Loucy (cell line): Measurements from ENCODE around the gene KIF3B.

Experiments used
- H2AFZ ChIP-seq: fragments of 200-600 bp; sonication (generic); 2 replicates; pipeline ENCODE4 v1.6.0; 2016; ENCODE audit warnings: antibody characterized with exemption, mild to moderate bottlenecking, low read length, moderate library complexity
- H3F3A ChIP-seq: fragments of 200-600 bp; 2 replicates; pipeline ENCODE4 v1.6.0; 2016; ENCODE audit warnings: antibody characterized with exemption, low read depth, mild to moderate bottlenecking
- H3K27me3 ChIP-seq: fragments of 200-600 bp; sonication (generic); 2 replicates; pipeline ENCODE4 v1.6.1; 2014; ENCODE audit warnings: low read length, mild to moderate bottlenecking; ENCODE audit not compliant: insufficient read depth, poor library complexity, severe bottlenecking
- H3K36me3 ChIP-seq: fragments of 200-600 bp; sonication (generic); 2 replicates; pipeline ENCODE4 v1.6.1; 2016; ENCODE audit warnings: low read length; ENCODE audit not compliant: insufficient read depth
- H3K4me1 ChIP-seq: fragments of 200-600 bp; sonication (generic); 2 replicates; pipeline ENCODE4 v1.5.1; 2014; ENCODE audit warnings: low read length, mild to moderate bottlenecking; ENCODE audit not compliant: insufficient read depth, poor library complexity, severe bottlenecking
- H3K4me2 ChIP-seq: fragments of 200-600 bp; sonication (generic); 2 replicates; pipeline ENCODE4 v1.6.0; 2014; ENCODE audit warnings: antibody characterized with exemption, low read length, low read depth, mild to moderate bottlenecking; ENCODE audit not compliant: poor library complexity, severe bottlenecking
- H3K4me3 ChIP-seq: fragments of 200-600 bp; sonication (generic); 2 replicates; pipeline ENCODE4 v1.5.1; 2014; ENCODE audit warnings: low read length, mild to moderate bottlenecking, mixed read lengths; ENCODE audit not compliant: poor library complexity, severe bottlenecking
- H3K79me2 ChIP-seq: fragments of 200-600 bp; sonication (generic); 2 replicates; pipeline ENCODE4 v1.6.1; 2014; ENCODE audit warnings: low read length; ENCODE audit not compliant: insufficient read depth
- H3K9ac ChIP-seq: fragments of 200-600 bp; sonication (generic); 2 replicates; pipeline ENCODE4 v1.6.0; 2014; ENCODE audit warnings: mild to moderate bottlenecking, low read depth, low read length, moderate library complexity; ENCODE audit not compliant: poor library complexity, severe bottlenecking
- H3K9me2 ChIP-seq: fragments of 200-600 bp; sonication (generic); replicated peaks from 2 replicates; pipeline ENCODE4 v1.6.1; 2016; ENCODE audit warnings: low read depth, low read length, mixed read lengths
- H3K9me3 ChIP-seq: fragments of 200-600 bp; sonication (generic); 2 replicates; pipeline ENCODE4 v1.6.1; 2014; ENCODE audit warnings: mild to moderate bottlenecking, antibody characterized with exemption, low read length, low read depth; ENCODE audit not compliant: insufficient read depth
- H4K20me1 ChIP-seq: fragments of 200-600 bp; sonication (generic); 2 replicates; pipeline ENCODE4 v1.6.0; 2014; ENCODE audit warnings: antibody characterized with exemption, low read length, mild to moderate bottlenecking; ENCODE audit not compliant: insufficient read depth, poor library complexity, severe bottlenecking
- CTCF ChIP-seq: fragments of 200-600 bp; sonication (generic); conservative IDR thresholded peaks from 2 replicates; pipeline ENCODE4 v1.5.1; 2014; ENCODE audit warnings: mild to moderate bottlenecking, antibody characterized with exemption, low read length
- EZH2phosphoT487 ChIP-seq: fragments of 200-600 bp; IDR thresholded peaks from 2 replicates; pipeline ENCODE4 v1.6.1; 2018; ENCODE audit warnings: antibody characterized with exemption, mild to moderate bottlenecking, moderate library complexity, borderline replicate concordance

KIF3B gene

GRCh38 chr20:32289661-32290431 lies 12.4 kb downstream of the KIF3B start:
- no peak overlapping the region for H3K9ac ChIP-seq
- H4K20me1 ChIP-seq: no peaks in the 10 kb centered on the region
- H3K27me3 ChIP-seq: no peaks in the 10 kb centered on the region
- H3K9me2 ChIP-seq: no peaks in the 10 kb centered on the region
- H3K4me3 ChIP-seq: no peak overlapping the region
- no peaks in the 10 kb centered on the region for H3K9me3 ChIP-seq
- H3K4me1 ChIP-seq: peaks cover 17% of the 10 kb centered on the region
- H3K4me2 ChIP-seq: no peak overlapping the region
- no peaks in the 10 kb centered on the region for H3F3A ChIP-seq
- TF ChIP-seq EZH2phosphoT487: no peak
- no peak for TF ChIP-seq CTCF
- peaks cover 4% of the 10 kb centered on the region; the same call in 1 of the 2 replicates for H3K79me2 ChIP-seq
- H2AFZ ChIP-seq: no peak overlapping the region
- H3K36me3 ChIP-seq: no peaks in the 10 kb centered on the region

- Histone ChIP-seq H3K4me1 (peaks cover 6% of the 10 kb centered on the region), H3K79me2 (peaks cover 4% of the 10 kb centered on the region; the same call in 1 of the 2 replicates), H2AFZ (no peak overlapping the region), H3K9ac (no peak overlapping the region), H3F3A (no peaks in the 10 kb centered on the region), H3K9me3 (no peaks in the 10 kb centered on the region), H3K27me3 (no peaks in the 10 kb centered on the region), H3K4me3 (no peak overlapping the region), H3K4me2 (no peak overlapping the region), H3K9me2 (no peaks in the 10 kb centered on the region), H4K20me1 (no peaks in the 10 kb centered on the region), H3K36me3 (no peaks in the 10 kb centered on the region)
- TF ChIP-seq CTCF (no peak), EZH2phosphoT487 (no peak)
Measured at GRCh38 chr20:32291166-32291565, 13.7 kb downstream of the KIF3B start.

GRCh38 chr20:32292548-32292947 lies 15.1 kb downstream of the KIF3B start:
- Histone ChIP-seq H3K9ac (no peak overlapping the region), H4K20me1 (no peaks in the 10 kb centered on the region), H3K9me2 (no peaks in the 10 kb centered on the region), H3K4me3 (no peak overlapping the region), H2AFZ (no peak overlapping the region), H3F3A (no peaks in the 10 kb centered on the region), H3K36me3 (no peaks in the 10 kb centered on the region), H3K9me3 (no peaks in the 10 kb centered on the region), H3K27me3 (no peaks in the 10 kb centered on the region), H3K79me2 (peaks cover under 1% of the 10 kb centered on the region; the same call in 1 of the 2 replicates), H3K4me1 (no peaks in the 10 kb centered on the region), H3K4me2 (no peak overlapping the region)
- TF ChIP-seq EZH2phosphoT487 (no peak), CTCF (no peak)
